ENCODE data around the gene NTHL1. TPM values are rescaled to one million over a fixed set of nuclear protein-coding genes. Genes with fewer than 3 reads are reported as not detected.

The NTHL1 gene
- total RNA-seq, 1 experiment from 2014 or later = 39.8 TPM

DNA sequence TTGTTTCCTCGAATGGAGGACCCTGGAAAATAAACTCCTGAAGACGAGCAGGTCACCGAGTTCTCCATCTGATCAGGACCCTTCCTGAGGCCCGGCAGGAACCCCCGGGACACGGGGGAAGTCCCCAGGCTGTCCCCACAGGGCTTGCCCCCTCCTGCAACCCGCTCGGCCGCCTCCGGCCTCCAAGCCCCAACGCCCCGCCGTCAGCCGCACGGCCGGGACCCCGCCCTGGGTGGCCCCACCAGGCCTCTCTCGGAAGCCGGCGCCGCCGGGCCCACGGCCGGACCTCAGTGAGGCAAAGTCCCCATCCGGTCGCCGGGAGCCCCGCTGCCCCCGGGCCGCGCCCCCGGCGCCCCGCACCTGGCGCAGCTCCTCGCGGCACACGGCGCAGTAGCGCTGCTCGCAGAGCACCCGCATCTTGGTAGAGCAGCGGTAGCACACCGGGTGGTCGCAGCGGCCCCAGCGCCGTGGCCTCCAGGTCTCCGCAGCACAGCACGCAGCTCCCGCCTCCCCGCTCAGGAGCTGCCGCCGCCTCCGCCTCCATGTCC lies 38.4 kb downstream of the NTHL1 start:
- H3K27me3 ChIP-seq (ENCODE audit: control insufficient read depth, insufficient read depth, low read length) = no peaks in the 10 kb centered on the region
- intact Hi-C loops (cut with micrococcal nuclease; ENCODE audit: unreplicated experiment) = no loop called here
- TF ChIP-seq SIN3A (IDR thresholded peaks at IDR 0.05; ENCODE audit: borderline replicate concordance, insufficient read depth, low read depth, low read length) (0 out of 2 replicates have a peak, but pooled peaks have one; percentile 47), POLR2AphosphoS5 (IDR thresholded peaks at IDR 0.05; ENCODE audit: low read depth, low read length) (no peak), TCF7L2 (IDR thresholded peaks at IDR 0.05; ENCODE audit: low read depth, low read length) (no peak)
- TF ChIP-seq, protein P1, sequence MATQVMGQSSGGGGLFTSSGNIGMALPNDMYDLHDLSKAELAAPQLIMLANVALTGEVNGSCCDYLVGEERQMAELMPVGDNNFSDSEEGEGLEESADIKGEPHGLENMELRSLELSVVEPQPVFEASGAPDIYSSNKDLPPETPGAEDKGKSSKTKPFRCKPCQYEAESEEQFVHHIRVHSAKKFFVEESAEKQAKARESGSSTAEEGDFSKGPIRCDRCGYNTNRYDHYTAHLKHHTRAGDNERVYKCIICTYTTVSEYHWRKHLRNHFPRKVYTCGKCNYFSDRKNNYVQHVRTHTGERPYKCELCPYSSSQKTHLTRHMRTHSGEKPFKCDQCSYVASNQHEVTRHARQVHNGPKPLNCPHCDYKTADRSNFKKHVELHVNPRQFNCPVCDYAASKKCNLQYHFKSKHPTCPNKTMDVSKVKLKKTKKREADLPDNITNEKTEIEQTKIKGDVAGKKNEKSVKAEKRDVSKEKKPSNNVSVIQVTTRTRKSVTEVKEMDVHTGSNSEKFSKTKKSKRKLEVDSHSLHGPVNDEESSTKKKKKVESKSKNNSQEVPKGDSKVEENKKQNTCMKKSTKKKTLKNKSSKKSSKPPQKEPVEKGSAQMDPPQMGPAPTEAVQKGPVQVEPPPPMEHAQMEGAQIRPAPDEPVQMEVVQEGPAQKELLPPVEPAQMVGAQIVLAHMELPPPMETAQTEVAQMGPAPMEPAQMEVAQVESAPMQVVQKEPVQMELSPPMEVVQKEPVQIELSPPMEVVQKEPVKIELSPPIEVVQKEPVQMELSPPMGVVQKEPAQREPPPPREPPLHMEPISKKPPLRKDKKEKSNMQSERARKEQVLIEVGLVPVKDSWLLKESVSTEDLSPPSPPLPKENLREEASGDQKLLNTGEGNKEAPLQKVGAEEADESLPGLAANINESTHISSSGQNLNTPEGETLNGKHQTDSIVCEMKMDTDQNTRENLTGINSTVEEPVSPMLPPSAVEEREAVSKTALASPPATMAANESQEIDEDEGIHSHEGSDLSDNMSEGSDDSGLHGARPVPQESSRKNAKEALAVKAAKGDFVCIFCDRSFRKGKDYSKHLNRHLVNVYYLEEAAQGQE (IDR thresholded peaks at IDR 0.05; ENCODE audit: insufficient read depth in 1 of 2, low read depth in 2 of 2, low read length in 1 of 2) = no peak
- TF ChIP-seq, protein P2, sequence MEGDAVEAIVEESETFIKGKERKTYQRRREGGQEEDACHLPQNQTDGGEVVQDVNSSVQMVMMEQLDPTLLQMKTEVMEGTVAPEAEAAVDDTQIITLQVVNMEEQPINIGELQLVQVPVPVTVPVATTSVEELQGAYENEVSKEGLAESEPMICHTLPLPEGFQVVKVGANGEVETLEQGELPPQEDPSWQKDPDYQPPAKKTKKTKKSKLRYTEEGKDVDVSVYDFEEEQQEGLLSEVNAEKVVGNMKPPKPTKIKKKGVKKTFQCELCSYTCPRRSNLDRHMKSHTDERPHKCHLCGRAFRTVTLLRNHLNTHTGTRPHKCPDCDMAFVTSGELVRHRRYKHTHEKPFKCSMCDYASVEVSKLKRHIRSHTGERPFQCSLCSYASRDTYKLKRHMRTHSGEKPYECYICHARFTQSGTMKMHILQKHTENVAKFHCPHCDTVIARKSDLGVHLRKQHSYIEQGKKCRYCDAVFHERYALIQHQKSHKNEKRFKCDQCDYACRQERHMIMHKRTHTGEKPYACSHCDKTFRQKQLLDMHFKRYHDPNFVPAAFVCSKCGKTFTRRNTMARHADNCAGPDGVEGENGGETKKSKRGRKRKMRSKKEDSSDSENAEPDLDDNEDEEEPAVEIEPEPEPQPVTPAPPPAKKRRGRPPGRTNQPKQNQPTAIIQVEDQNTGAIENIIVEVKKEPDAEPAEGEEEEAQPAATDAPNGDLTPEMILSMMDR (IDR thresholded peaks at IDR 0.05) = no peak
- DNase-seq (ENCODE audit: low read depth, low spot score) (no peak), ATAC-seq (peak; percentile 39)
- CTCF ChIA-PET = no interaction called here
- H3K27ac ChIP-seq (ENCODE audit: low read length) = peak overlapping the region; percentile 91
- no TSS peak for BruUV-seq (replicated peaks)
- H3K36me3 ChIP-seq (ENCODE audit: control insufficient read depth, insufficient read depth, low read length) = no peaks in the 10 kb centered on the region; the same call in 1 of the 2 replicates
- H3K4me1 ChIP-seq (ENCODE audit: control insufficient read depth, insufficient read depth, low read length) = peaks cover 43% of the 10 kb centered on the region
- no peaks in the 10 kb centered on the region for H3K9me3 ChIP-seq (ENCODE audit: control insufficient read depth, insufficient read depth, low read depth, low read length)
- in situ Hi-C loops (cut with HindIII; ENCODE audit: low pct_unique_long_range_greater_than_20kb, low sequenced_read_pairs) = no loop called here
- POLR2A ChIA-PET = no interaction called here
- H3K4me3 ChIP-seq (ENCODE audit: low read depth in 2 of 2, low read length in 2 of 2) = peak overlapping the region; percentile 85 to 94

DNA sequence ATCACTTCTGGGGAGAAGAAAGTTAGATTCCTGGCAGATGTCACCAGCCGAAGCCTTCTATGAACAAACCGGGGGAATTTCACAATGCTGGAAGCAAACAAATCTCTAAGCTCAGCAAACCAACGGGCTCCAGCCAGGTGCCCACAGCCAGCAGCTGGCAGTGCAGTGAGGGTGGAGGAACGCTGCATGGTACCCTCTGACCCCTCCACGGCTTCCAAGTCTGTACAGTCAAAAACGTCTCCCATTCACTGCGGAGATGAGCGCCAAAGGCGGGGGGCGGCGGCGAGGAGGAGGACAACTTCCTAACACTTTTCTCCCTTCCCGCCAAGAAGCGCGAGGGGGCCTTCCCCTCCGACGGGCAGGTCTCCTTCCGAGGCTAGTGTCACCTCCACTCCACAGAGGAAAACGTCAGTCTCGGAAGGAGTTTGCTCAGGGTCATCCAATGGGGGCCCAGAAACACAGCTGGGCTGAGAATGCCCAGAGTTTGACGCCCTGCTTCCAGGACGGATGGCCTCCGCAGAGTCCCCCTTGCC lies 38.9 kb downstream of the NTHL1 start:
- Histone ChIP-seq H3K4me3 (ENCODE audit: low read depth in 2 of 2, low read length in 2 of 2) (peak overlapping the region; percentile 85 to 94), H3K36me3 (ENCODE audit: control insufficient read depth, insufficient read depth, low read length) (no peaks in the 10 kb centered on the region; the same call in 1 of the 2 replicates), H3K4me1 (ENCODE audit: control insufficient read depth, insufficient read depth, low read length) (peaks cover 47% of the 10 kb centered on the region), H3K27me3 (ENCODE audit: control insufficient read depth, insufficient read depth, low read length) (no peaks in the 10 kb centered on the region), H3K9me3 (ENCODE audit: control insufficient read depth, insufficient read depth, low read depth, low read length) (no peaks in the 10 kb centered on the region), H3K27ac (ENCODE audit: low read length) (peak overlapping the region; percentile 91)
- no TSS peak for BruUV-seq (replicated peaks)
- no peak for TF ChIP-seq SIN3A (IDR thresholded peaks at IDR 0.05; ENCODE audit: borderline replicate concordance, insufficient read depth, low read depth, low read length)
- no peak for TF ChIP-seq TCF7L2 (IDR thresholded peaks at IDR 0.05; ENCODE audit: low read depth, low read length)
- TF ChIP-seq, protein P2 (IDR thresholded peaks at IDR 0.05) = no peak
- no peak for TF ChIP-seq POLR2AphosphoS5 (IDR thresholded peaks at IDR 0.05; ENCODE audit: low read depth, low read length)
- TF ChIP-seq, protein P1 (IDR thresholded peaks at IDR 0.05; ENCODE audit: insufficient read depth in 1 of 2, low read depth in 2 of 2, low read length in 1 of 2) = no peak
- ChIA-PET POLR2A (interaction anchor here (0.6 kb wide), 1 partner anchor 12 kb away, joined by 3 read pairs; no protein-coding TSS in a partner anchor), CTCF (no interaction called here)
- no peak for ATAC-seq
- DNase-seq (ENCODE audit: low read depth, low spot score) = no peak
- in situ Hi-C loops (cut with HindIII; ENCODE audit: low pct_unique_long_range_greater_than_20kb, low sequenced_read_pairs) (no loop called here), intact Hi-C loops (cut with micrococcal nuclease; ENCODE audit: unreplicated experiment) (no loop called here)
